GM18858 (cell line): ENCODE measurements around the gene PIWIL4.

ENCODE experiments used
- ATAC-seq: cut with Tn5 transposase; IDR thresholded peaks from one replicate; pipeline ENCODE4 v1.9.1; 2021; ENCODE audit not compliant: unreplicated experiment

PIWIL4 gene

DNA sequence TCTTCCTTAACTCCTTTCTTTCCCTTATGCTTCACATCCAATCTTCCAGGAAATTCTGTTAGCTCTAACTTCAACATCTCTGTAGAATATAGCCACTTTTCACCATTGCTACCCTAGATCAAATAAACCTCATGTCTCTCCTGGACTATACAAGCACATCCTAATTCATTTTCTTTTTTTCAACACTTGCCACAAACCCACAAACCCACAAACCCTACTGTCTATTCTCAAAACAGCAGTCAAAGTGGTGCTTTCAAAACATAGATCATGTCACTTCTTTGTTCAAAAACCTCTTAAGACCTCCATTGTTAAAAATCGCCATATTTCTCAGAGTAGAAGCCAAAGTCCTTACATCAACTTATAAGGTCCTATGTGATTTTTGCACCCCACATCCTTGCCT lies 94.3 kb downstream of the PIWIL4 start:
- no peak for ATAC-seq

DNA sequence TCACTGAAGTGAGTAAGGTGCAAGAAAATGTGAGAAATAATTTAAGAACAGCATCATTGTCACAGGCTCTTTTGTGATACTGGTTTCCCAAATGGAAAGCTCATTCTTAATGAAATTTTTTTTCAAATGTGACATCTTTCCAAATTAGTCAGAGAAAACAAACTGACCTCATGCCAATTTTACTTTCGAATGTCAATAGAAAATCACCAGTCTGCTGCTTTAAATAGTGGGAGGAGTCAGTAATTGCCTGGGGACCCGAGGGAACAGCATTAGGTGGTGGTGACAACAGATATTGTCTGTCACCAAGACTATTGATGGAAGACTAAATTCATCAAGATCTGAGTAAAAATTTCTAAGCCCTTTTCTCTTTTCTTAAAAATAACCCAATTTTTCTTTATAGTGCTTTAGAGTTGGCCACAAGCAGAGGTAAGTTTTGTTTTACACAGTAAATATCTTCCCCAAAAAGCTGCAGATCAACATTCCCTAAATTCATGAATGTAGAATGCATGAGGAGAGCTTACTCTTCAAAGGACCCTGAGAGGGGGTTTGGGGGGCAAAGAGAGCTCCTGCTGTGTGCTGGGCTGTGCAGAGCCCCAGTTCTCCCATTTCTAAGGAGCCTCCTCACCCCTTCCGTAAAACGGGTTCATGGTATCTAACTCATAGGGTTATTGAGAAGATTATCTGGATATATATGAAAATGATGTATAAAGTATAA lies 95.1 kb downstream of the PIWIL4 start:
- no peak for ATAC-seq

DNA sequence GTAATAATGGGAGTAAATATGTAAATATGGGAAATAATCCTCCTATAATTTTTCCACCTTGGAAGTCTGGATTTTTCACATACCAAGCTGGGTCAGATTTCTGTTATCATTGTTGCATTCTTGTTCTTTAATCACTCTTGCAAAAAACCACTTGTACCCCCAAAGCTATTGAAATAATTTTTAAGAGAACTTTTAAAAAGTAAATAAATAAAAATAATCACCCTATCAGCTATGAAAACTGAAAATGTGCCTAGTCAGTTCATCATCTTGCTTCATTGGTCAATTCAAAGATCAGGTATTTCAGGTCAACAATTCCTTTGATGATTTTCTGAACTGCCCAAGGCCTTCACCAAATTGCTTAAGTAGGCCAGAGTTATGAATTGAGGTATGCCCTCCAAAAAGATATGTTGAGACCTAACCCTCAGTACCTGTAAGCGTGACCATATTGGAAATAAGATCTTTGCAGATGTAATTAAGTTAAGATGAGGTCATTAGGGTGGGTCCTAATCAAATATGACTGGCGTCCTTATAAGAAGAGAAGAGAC lies 95.8 kb downstream of the PIWIL4 start:
- ATAC-seq: no peak

DNA sequence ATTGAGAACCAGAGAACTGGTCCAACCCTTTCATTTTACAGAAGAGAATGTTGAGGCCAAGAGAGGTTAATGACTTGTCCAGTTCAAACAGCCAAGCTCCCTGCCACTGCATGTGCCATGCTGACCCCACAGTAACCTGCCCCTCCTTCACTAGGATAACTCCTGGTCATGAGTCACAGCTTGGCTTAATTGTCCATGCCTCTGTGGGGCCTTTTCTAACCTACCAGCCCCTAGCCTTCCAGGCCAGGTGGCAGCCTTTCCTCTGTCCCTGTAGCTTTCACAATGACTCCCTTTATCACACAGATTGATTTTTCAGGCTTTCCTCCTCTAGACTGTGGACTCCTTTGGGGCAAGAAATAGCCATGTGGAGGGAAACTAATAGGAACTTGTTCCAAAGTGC lies 97.2 kb downstream of the PIWIL4 start:
- ATAC-seq: no peak

DNA sequence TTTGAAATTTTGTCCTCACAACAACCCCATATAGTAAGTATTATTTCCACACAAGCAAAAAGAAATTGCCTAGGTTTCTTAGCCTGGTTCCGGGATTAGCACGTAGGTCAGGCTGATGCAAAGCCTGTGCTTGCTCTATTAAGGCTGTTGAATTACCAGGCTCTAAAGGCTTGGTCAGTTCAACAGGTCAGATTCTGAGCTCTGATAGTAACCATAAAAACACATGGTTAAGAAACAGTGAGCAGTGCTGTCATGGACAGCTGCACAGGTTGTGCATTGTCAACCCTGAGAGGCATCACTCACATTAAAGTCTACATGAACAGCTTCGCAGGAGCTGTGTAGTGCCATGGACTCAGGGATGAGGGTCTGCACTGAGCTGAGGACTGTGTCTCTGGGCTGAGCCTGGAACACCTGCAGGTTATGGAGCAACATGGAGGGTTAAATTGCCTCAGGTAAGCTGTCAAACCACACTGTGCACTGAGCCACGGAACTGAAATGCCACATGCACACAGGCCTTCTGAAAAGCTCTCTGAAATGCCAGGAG lies 98.0 kb downstream of the PIWIL4 start:
- no peak for ATAC-seq

- no peak for ATAC-seq
These were observed 99.9 kb downstream of the PIWIL4 start for GRCh38 chr11:94666792-94667721.

- no peak for ATAC-seq
These were observed 101.1 kb downstream of the PIWIL4 start for GRCh38 chr11:94668212-94668793.

DNA sequence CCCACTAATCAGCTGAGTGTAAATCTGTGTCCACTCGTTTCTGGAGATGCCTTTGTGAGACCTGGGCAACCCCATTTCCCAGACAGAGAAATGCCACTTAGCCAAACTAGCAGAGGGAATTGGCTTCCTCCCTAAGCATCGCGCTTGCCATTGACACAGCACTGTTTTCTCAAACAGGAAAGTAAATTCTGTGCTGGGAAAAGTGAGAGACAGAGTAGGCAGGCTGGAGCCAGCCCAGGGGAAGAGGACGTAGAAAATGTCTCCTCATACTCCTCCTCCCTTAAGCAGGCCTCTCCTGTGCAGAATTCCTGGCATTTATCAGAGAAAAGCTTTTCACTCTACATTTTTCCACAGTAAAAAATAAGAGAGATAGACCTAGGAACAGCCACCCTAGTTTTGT lies 101.9 kb downstream of the PIWIL4 start:
- ATAC-seq: no peak
